Skeletal muscle tissue (tissue), 4 donors: Measurements from ENCODE around the gene CALD1. TPM values are rescaled to one million over a fixed set of nuclear protein-coding genes. Genes with fewer than 3 reads are reported as not detected.

ENCODE experiments used
- H3K27ac ChIP-seq: one replicate; pipeline ENCODE4 v1.7.0; 2013; ENCODE audit warnings: mild to moderate bottlenecking, low read depth, low read length, inconsistent platforms
- H3K27me3 ChIP-seq, 3 donors: one replicate each; pipeline ENCODE4 v1.7.0; 2013; ENCODE audit warnings: low read length in 3 of 3; ENCODE audit not compliant: control insufficient read depth in 3 of 3, insufficient read depth in 3 of 3
- H3K36me3 ChIP-seq, 3 donors: one replicate each; pipeline ENCODE4 v1.7.0; 2013; ENCODE audit warnings: low read length in 3 of 3; ENCODE audit not compliant: control insufficient read depth in 3 of 3, insufficient read depth in 3 of 3
- H3K4me1 ChIP-seq, 3 donors: one replicate each; pipeline ENCODE4 v1.7.0; 2013; ENCODE audit warnings: low read length in 3 of 3, mild to moderate bottlenecking in 3 of 3; ENCODE audit not compliant: control insufficient read depth in 3 of 3, insufficient read depth in 3 of 3
- H3K4me3 ChIP-seq, 3 donors: one replicate each; pipeline ENCODE4 v1.7.0; 2013; ENCODE audit warnings: low read length in 3 of 3
- H3K9ac ChIP-seq, 3 donors: one replicate each; pipeline ENCODE4 v1.7.0; 2013; ENCODE audit warnings: low read length in 3 of 3, mild to moderate bottlenecking in 3 of 3, moderate library complexity in 2 of 3, low read depth in 1 of 3
- H3K9me3 ChIP-seq, 3 donors: one replicate each; pipeline ENCODE4 v1.7.0; 2013; ENCODE audit warnings: low read length in 3 of 3; ENCODE audit not compliant: control insufficient read depth in 3 of 3
- total RNA-seq: library from RNA; depleted of rRNA; stranded (reverse); fragments of >200 nt; gene quantifications from one replicate; pipeline ENCODE4 v1.2.3, GENCODE V29; 2014
- donor health status: Osteomylitis.

CALD1 gene
- total RNA-seq, 1 donor from 2014 or later, result 89.8 TPM

- no peaks in the 10 kb centered on the region for H3K9me3 ChIP-seq
- no peaks in the 10 kb centered on the region for H3K27me3 ChIP-seq
- H3K36me3 ChIP-seq, result no peaks in the 10 kb centered on the region
- H3K4me3 ChIP-seq, result no peak overlapping the region
- peak overlapping the region in 1 of 3 donors; percentile 13 for H3K9ac ChIP-seq
- no peak overlapping the region for H3K27ac ChIP-seq
- peaks cover 0 to 13% (median 0%) of the 10 kb centered on the region in 3 donors for H3K4me1 ChIP-seq
Measured at GRCh38 chr7:134907000-134907399, 127.6 kb downstream of the CALD1 start.

GRCh38 chr7:134907639-134908038 lies 128.2 kb downstream of the CALD1 start:
- Histone ChIP-seq H3K27me3 (no peaks in the 10 kb centered on the region), H3K4me3 (no peak overlapping the region), H3K9ac (no peak overlapping the region), H3K9me3 (no peaks in the 10 kb centered on the region), H3K4me1 (peaks cover 0 to 13% (median 0%) of the 10 kb centered on the region in 3 donors), H3K36me3 (no peaks in the 10 kb centered on the region), H3K27ac (no peak overlapping the region)

GRCh38 chr7:134908289-134908688 lies 128.9 kb downstream of the CALD1 start:
- Histone ChIP-seq H3K36me3 (no peaks in the 10 kb centered on the region), H3K4me1 (peaks cover 0 to 13% (median 0%) of the 10 kb centered on the region in 3 donors), H3K4me3 (no peak overlapping the region), H3K9ac (no peak overlapping the region), H3K27ac (no peak overlapping the region), H3K9me3 (no peaks in the 10 kb centered on the region), H3K27me3 (no peaks in the 10 kb centered on the region)

GRCh38 chr7:134910214-134910890 lies 130.9 kb downstream of the CALD1 start:
- no peaks in the 10 kb centered on the region for H3K9me3 ChIP-seq
- peaks cover 0 to 10% (median 0%) of the 10 kb centered on the region in 3 donors for H3K4me1 ChIP-seq
- H3K4me3 ChIP-seq, result no peak overlapping the region
- no peak overlapping the region for H3K27ac ChIP-seq
- H3K27me3 ChIP-seq, result no peaks in the 10 kb centered on the region
- H3K9ac ChIP-seq, result no peak overlapping the region
- no peaks in the 10 kb centered on the region for H3K36me3 ChIP-seq

GRCh38 chr7:134910968-134911367 lies 131.5 kb downstream of the CALD1 start:
- H3K4me1 ChIP-seq, result peaks cover 0 to 10% (median 0%) of the 10 kb centered on the region in 3 donors
- H3K9ac ChIP-seq, result no peak overlapping the region
- no peak overlapping the region for H3K27ac ChIP-seq
- H3K9me3 ChIP-seq, result no peaks in the 10 kb centered on the region
- H3K36me3 ChIP-seq, result no peaks in the 10 kb centered on the region
- no peak overlapping the region for H3K4me3 ChIP-seq
- H3K27me3 ChIP-seq, result no peaks in the 10 kb centered on the region

- Histone ChIP-seq H3K9me3 (no peaks in the 10 kb centered on the region), H3K4me1 (peaks cover 0 to 2% (median 2%) of the 10 kb centered on the region in 3 donors), H3K27ac (no peak overlapping the region), H3K27me3 (no peaks in the 10 kb centered on the region), H3K9ac (no peak overlapping the region), H3K4me3 (no peak overlapping the region), H3K36me3 (no peaks in the 10 kb centered on the region)
Measured at GRCh38 chr7:134916171-134916883, 136.9 kb downstream of the CALD1 start.

GRCh38 chr7:134919240-134919641 lies 139.8 kb downstream of the CALD1 start:
- Histone ChIP-seq H3K9ac (no peak overlapping the region), H3K27ac (no peak overlapping the region)

GRCh38 chr7:134920026-134920753 lies 140.8 kb downstream of the CALD1 start:
- Histone ChIP-seq H3K36me3 (no peaks in the 10 kb centered on the region), H3K4me1 (peaks cover 0 to 2% (median 2%) of the 10 kb centered on the region in 3 donors), H3K27ac (no peak overlapping the region), H3K27me3 (no peaks in the 10 kb centered on the region), H3K9me3 (no peaks in the 10 kb centered on the region), H3K9ac (no peak overlapping the region), H3K4me3 (no peak overlapping the region)

More at GRCh38 chr7:134919240-134919641, 139.8 kb downstream of the CALD1 start:
- H3K9me3 ChIP-seq, result no peaks in the 10 kb centered on the region
- no peak overlapping the region for H3K4me3 ChIP-seq
- no peaks in the 10 kb centered on the region for H3K27me3 ChIP-seq
- peaks cover 0 to 2% (median 2%) of the 10 kb centered on the region in 3 donors for H3K4me1 ChIP-seq
- no peaks in the 10 kb centered on the region for H3K36me3 ChIP-seq

GRCh38 chr7:134922720-134923704 lies 143.6 kb downstream of the CALD1 start:
- H3K36me3 ChIP-seq, result no peaks in the 10 kb centered on the region
- H3K27ac ChIP-seq, result no peak overlapping the region
- no peak overlapping the region for H3K4me3 ChIP-seq
- peaks cover 0 to 2% (median 2%) of the 10 kb centered on the region in 3 donors for H3K4me1 ChIP-seq
- H3K27me3 ChIP-seq, result no peaks in the 10 kb centered on the region
- no peaks in the 10 kb centered on the region for H3K9me3 ChIP-seq
- H3K9ac ChIP-seq, result no peak overlapping the region
